ENCODE results near the gene KLHL29.

GRCh38 chr2:23569761-23570365 is 184.9 kb downstream of the KLHL29 start:
- TF ChIP-seq, protein P1, sequence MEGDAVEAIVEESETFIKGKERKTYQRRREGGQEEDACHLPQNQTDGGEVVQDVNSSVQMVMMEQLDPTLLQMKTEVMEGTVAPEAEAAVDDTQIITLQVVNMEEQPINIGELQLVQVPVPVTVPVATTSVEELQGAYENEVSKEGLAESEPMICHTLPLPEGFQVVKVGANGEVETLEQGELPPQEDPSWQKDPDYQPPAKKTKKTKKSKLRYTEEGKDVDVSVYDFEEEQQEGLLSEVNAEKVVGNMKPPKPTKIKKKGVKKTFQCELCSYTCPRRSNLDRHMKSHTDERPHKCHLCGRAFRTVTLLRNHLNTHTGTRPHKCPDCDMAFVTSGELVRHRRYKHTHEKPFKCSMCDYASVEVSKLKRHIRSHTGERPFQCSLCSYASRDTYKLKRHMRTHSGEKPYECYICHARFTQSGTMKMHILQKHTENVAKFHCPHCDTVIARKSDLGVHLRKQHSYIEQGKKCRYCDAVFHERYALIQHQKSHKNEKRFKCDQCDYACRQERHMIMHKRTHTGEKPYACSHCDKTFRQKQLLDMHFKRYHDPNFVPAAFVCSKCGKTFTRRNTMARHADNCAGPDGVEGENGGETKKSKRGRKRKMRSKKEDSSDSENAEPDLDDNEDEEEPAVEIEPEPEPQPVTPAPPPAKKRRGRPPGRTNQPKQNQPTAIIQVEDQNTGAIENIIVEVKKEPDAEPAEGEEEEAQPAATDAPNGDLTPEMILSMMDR (IDR thresholded peaks at IDR 0.05; ENCODE audit: extremely low read depth in 1 of 2, insufficient read depth in 1 of 2, low read depth in 1 of 2, low read length in 2 of 2) = no peak
- TF ChIP-seq, protein P2, sequence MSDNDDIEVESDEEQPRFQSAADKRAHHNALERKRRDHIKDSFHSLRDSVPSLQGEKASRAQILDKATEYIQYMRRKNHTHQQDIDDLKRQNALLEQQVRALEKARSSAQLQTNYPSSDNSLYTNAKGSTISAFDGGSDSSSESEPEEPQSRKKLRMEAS (IDR thresholded peaks at IDR 0.05; ENCODE audit: insufficient read depth, insufficient read length) = no peak
- no peak for TF ChIP-seq POLR2AphosphoS5 (IDR thresholded peaks at IDR 0.05; ENCODE audit: insufficient read depth, low read depth, low read length)
- TF ChIP-seq EZH2 (IDR thresholded peaks at IDR 0.05; ENCODE audit: borderline replicate concordance, low read depth, low read length, severe bottlenecking) = no peak
- no peak for TF ChIP-seq JUN (IDR thresholded peaks at IDR 0.05; ENCODE audit: borderline replicate concordance, insufficient read depth, insufficient read length, low read depth)
- TF ChIP-seq GATA2 (IDR thresholded peaks at IDR 0.05; ENCODE audit: insufficient read depth, insufficient read length, low read depth, low read length) = no peak
- TF ChIP-seq POLR2A (IDR thresholded peaks at IDR 0.05; ENCODE audit: low read depth, low read length) = no peak
- no peak for TF ChIP-seq FOS (IDR thresholded peaks at IDR 0.05; ENCODE audit: borderline replicate concordance, insufficient read depth, low read length)

Measured in endothelial cell of umbilical vein (primary cell).